K562 (cell line): ENCODE results near the gene NTSR1.
A peak's percentile ranks its signal among the peaks of the same experiment; 100 is the strongest.

Experiments
- CHD2 ChIP-seq: IDR thresholded peaks from 2 replicates; pipeline ENCODE4 v1.6.1; 2011; ENCODE audit warnings: low read depth, low read length
- CTCF ChIP-seq, 3 experiments: IDR thresholded peaks in 2 of 3; conservative IDR thresholded peaks in 1 of 3; 2 replicates each; pipeline ENCODE4 v1.5.1; 2011 to 2012; ENCODE audit warnings: low read length in 3 of 3, mild to moderate bottlenecking in 3 of 3, control low read depth in 2 of 3, improper control_type of control experiment in 1 of 3, inconsistent platforms in 1 of 3, low read depth in 1 of 3, mixed read lengths in 1 of 3, moderate library complexity in 1 of 3; ENCODE audit not compliant: insufficient read depth in 2 of 3
- FOXM1 ChIP-seq, 2 experiments: fragments of 450-650 bp in 1 of 2; sonication (generic) in 1 of 2; formaldehyde crosslinking in 1 of 2; IDR thresholded peaks; 2 replicates each; pipeline versions ENCODE4 v1.6.1 to v1.9.0; 2017 to 2022; ENCODE audit warnings: low read depth in 2 of 2, mild to moderate bottlenecking in 2 of 2, missing genetic modification reagents in 1 of 2, moderate library complexity in 1 of 2
- IRF1 ChIP-seq: sonication (generic); formaldehyde crosslinking; IDR thresholded peaks from 2 replicates; pipeline ENCODE4 v1.8.0; 2022; ENCODE audit warnings: missing genetic modification reagents, mild to moderate bottlenecking, borderline replicate concordance
- MCM3 ChIP-seq: fragments of 450-650 bp; IDR thresholded peaks from 2 replicates; pipeline ENCODE4 v1.6.1; 2016
- MYBL2 ChIP-seq, 2 experiments: fragments of 450-650 bp in 1 of 2; sonication (generic) in 1 of 2; formaldehyde crosslinking in 1 of 2; IDR thresholded peaks; 2 replicates each; pipeline versions ENCODE4 v1.6.1 to v1.8.1; 2017 to 2022; ENCODE audit warnings: borderline replicate concordance in 1 of 2, inconsistent platforms in 1 of 2, low read depth in 1 of 2, mild to moderate bottlenecking in 1 of 2, missing genetic modification reagents in 1 of 2, moderate library complexity in 1 of 2
- POLR2A ChIP-seq: fragments of 450-650 bp; conservative IDR thresholded peaks from 2 replicates; pipeline ENCODE4 v1.6.1; 2016
- PRPF4 ChIP-seq: fragments of 200-400 bp; formaldehyde crosslinking; IDR thresholded peaks from one replicate; pipeline ENCODE4 v1.6.1; 2017; ENCODE audit warnings: low read length, low read depth, mild to moderate bottlenecking; ENCODE audit not compliant: insufficient read depth, poor library complexity, severe bottlenecking
- SP1 ChIP-seq: sonication (generic); formaldehyde crosslinking; IDR thresholded peaks from 2 replicates; pipeline ENCODE4 v1.8.1; 2022; ENCODE audit warnings: mild to moderate bottlenecking, missing genetic modification reagents
- TAF15 ChIP-seq: fragments of 200-400 bp; formaldehyde crosslinking; IDR thresholded peaks from 2 replicates; pipeline ENCODE4 v1.6.1; 2017; ENCODE audit warnings: mild to moderate bottlenecking, low read depth, low read length, moderate library complexity
- ZKSCAN1 ChIP-seq: fragments of 150-350 bp; IDR thresholded peaks from 2 replicates; pipeline ENCODE4 v1.6.1; 2016; ENCODE audit warnings: low read depth, low read length
- ZNF324 ChIP-seq: fragments of 250-450 bp; sonication (Bioruptor Pico); IDR thresholded peaks from 2 replicates; pipeline ENCODE4 v1.4.0; 2020; ENCODE audit warnings: mild to moderate bottlenecking
- ZNF699 ChIP-seq: fragments of 250-450 bp; sonication (Bioruptor Pico); IDR thresholded peaks from 2 replicates; pipeline ENCODE4 v1.8.0; 2021; ENCODE audit warnings: mild to moderate bottlenecking, moderate library complexity; ENCODE audit not compliant: insufficient replicate concordance

- TF ChIP-seq ZKSCAN1, result peak; percentile 82
- TF ChIP-seq FOXM1 (IDR thresholded peaks at IDR 0.05; ENCODE audit: low read depth), result no peak
- TF ChIP-seq FOXM1 (CRISPR knock-in tag; IDR thresholded peaks at IDR 0.05; ENCODE audit: low read depth), result no peak
- TF ChIP-seq TAF15, result no peak
- no peak for TF ChIP-seq ZNF324
- no peak for TF ChIP-seq ZNF699 (CRISPR knock-in tag)
- no peak for TF ChIP-seq CHD2
- no peak for TF ChIP-seq CTCF (IDR thresholded peaks at IDR 0.05 in 2 of 3, conservative IDR thresholded peaks at IDR 0.05 in 1 of 3; ENCODE audit: insufficient read depth in 2 of 3, low read depth in 1 of 3, low read length in 3 of 3)
- TF ChIP-seq MCM3, result no peak
- no peak for TF ChIP-seq SP1 (CRISPR knock-in tag)
- no peak for TF ChIP-seq MYBL2 (IDR thresholded peaks at IDR 0.05; ENCODE audit: low read depth)
- no peak for TF ChIP-seq MYBL2 (CRISPR knock-in tag; IDR thresholded peaks at IDR 0.05; ENCODE audit: borderline replicate concordance)
- no peak for TF ChIP-seq PRPF4
- no peak for TF ChIP-seq POLR2A
- TF ChIP-seq IRF1 (CRISPR knock-in tag), result no peak
Measured at GRCh38 chr20:62805711-62806382, 97.2 kb downstream of the NTSR1 start.
